GM18907 (cell line): ENCODE data around the gene ITM2C.

Source experiments
- ATAC-seq: cut with Tn5 transposase; IDR thresholded peaks from one replicate; pipeline ENCODE4 v1.9.1; 2021; ENCODE audit warnings: mild to moderate bottlenecking, moderate library complexity; ENCODE audit not compliant: unreplicated experiment

The ITM2C gene

DNA sequence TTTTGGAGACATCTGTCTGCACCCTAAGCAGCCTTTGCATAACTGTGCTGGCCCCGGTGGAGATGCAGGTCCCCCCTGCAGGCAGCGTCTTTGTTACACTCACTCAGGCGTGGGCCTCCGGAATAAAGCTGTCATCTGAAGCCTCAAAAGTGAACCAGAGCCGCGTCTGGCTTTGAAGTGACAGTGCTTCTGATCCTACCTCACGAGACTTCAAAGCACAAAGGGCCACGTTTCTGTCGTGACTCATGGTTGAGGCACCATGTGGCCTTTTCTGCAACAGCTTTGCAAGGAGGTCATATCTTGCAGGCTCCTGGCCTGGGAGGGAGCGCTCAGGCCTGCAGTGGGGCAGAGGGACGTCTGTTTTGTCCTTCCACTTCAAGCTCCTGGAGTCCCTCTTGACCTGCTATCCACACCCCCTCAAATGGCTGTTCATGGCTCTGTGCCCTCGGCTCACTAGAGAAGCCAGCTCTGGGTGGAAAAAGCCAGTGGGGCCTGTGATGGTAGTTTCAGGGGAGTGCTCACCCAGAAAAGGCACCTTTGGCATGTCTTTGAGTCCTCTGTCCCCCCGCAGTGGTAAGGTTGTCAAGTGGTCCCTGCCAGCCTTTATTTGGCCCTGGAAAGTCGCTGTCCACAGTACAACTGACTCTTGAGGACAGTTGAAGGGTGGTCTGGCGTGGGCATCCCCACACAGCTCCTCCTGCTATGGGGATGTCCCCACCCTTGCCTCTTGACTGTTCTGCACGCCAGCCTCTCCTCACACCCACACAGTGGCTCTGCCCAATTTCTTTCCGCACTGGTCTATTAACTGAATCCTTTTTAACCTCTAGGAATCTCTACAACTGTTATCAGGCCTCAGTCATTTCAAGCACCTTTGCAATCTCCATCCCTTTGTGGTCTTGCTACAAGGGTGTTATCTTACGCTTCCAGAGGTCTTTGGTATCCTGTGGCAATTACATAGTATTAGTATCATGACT, 41.0 kb downstream of the ITM2C start:
- ATAC-seq, result no peak

DNA sequence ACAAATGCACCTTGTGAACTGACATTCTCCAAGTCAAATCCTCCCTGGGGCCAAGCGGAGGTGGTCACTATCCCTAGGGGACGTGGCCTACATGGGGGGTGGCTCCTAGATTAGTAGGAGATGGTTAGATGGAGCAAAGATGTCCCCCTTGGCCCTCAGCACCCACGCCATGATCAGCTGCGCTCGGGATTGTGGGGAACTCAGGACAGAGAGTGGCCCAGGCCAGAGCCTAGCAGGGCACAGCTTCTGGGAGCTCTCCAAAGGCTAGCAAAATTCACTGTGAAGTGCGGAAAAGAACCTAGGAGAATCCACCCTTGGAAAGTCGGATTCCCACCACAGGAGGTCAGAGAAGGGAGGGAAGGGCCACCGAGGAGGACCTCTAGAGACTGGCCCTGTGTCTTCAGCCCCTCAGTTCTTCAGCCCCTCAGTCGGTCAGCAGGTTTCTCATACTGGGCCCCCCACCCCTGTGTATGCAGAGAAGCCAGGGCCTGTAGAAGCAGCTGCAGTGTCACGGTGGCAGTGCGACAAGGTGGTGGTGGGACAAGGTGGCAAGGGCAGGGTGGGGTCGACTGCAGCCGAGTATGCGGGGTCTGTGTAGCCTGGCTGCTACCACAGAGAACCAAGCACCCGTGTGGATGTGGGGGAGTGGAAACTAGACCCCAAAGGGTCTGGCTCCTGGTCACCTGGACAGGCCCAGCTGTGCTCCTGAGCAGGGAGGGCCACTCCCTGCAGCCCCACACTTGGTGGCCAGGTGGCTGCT, 41.9 kb downstream of the ITM2C start:
- ATAC-seq, result no peak

DNA sequence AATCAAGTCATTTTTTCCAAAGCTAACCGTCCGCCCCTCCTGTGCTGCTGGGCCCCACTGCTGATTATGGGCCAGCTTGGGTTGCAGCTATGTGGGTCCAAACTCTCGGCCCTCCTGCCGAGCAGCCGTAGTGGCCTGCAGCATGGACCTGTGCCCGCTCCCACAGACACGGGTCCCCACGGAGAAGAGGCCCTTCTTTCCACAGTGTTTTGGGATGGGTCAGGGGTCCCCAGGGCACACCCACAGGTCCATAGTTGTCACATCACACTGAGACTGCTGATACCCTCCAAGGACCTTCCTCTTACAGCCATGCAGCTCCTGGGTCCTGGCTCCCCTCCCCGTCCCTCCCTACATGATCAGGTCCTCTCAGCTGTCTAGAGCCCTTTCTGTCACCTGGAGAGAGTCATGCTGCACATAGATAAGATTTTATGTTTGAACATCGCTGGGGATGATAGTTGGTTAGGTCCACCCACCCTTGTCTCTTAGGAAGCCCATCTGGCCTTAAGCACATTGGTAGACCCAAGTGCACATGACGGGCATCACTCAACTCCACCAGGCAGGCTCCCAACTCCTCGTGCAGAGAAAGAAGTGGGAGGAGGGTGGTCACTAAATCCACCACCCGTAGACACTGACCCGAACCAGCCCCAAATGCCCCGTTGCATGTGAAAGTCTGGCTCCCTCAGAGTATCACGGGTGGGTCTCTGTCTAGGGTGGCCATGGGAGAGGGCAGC, 42.8 kb downstream of the ITM2C start:
- no peak for ATAC-seq

DNA sequence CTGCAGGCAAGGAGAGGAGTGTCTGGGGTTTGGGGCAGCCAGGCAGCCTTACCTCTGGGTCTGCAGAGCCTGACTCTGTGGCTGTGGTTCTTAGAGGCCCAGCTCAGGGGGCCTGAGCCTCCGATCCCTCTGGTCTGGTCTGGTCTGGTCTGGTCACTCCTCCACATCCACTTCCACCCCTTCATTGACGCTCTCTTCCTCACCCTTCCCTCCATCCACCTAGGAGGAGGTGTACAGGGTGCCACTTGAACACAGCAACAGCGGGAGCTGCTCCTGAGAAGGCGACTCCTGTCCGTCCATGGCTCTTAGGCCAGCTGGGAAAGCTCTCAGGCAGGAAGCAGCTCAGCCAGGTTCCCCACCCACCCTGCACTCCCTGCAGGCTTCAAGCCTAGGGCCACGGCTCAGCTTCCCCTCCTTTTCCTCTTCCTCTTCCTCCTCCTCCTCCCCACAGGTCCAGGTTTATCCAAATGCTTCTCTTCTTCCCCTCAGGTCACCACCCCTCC, 43.4 kb downstream of the ITM2C start:
- ATAC-seq, result no peak

DNA sequence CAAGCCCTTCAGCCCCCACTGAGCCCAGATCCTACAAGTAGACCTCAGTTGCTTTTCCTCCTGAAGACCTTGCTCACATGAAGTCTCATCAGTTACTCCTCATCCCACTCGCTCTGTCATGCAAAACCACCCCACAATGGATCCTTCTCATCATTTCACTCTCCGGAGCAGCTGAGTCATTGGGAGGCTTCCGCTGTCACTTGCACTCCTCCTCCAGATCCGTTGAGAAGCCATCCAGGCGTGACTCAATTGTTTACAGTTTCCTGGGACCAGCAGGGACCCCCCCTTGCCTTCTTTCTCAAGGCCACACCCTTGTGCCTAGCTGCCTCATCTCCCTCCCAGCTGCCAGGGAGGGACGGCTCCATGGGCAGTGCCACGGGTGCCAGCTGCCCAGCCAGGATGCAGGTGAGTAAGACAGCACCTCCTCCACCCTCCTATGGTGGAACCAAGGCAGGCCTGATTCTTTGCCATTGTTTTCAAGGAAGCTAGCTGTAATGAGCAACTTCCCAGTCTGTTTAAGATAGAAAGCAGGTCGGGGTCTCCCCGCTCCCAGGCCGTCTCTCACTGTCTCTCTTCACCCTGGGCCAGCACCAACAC, 44.0 kb downstream of the ITM2C start:
- ATAC-seq, result no peak

DNA sequence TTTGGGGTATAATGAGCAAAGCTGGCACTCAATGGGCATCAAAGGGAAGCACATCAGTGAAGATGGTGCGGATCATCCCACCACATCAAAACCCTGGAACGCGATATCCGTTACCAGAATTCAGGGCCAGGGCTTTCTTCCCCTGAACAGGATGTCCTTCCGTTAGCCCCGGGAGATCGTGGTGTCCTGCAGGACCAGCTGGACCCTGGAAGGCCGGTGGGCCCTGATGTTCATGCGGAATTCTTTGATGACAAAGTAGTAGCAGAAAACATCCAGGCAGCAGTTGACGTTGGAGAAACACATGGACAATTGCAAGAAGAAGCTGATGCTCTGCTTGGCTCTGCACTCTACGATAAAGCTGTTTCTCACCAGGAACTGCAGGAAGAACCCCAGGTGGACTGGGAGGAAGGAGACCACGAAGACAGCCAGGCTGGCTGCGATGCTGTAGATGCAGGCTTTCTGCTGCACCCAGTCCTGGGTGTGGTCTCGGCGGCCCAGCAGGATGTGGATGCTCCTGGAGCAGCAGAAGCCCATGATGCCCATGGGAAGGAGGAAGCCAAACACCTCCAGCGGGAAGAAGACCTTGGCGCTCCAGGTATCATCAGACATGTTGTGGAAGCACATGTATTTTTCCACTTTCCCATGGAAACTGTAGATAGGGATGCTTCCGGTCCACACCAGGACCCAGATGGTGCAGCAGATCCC, 45.3 kb downstream of the ITM2C start:
- no peak for ATAC-seq

DNA sequence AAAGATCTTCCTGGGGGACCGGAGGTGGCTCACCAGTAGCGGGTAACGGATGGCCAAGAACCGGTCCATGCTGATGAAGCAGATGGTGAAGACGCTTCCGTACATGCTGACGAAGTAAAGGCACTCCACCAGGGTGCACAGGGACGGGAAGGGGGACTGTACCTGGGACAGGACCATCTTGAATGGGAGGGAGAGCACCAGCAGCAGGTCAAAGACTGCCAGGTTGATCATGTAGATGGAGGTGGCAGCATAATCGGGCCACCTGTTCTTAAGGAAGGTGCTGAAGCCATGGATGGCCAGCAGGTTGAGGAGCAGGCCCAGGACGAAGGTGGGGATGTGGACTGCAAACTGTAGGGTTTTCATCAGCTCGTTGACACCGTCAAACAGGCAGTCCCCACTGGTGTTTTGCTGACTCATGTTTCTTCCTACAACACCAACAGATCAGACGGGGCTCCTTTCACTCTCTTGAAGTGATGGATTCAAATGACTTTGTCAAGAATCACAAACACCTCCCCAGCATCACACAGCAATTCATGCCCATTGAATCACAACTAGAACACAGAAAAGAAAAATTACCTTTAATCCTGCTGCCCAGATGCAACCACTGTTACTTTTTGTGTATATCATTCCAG, 45.9 kb downstream of the ITM2C start:
- no peak for ATAC-seq

DNA sequence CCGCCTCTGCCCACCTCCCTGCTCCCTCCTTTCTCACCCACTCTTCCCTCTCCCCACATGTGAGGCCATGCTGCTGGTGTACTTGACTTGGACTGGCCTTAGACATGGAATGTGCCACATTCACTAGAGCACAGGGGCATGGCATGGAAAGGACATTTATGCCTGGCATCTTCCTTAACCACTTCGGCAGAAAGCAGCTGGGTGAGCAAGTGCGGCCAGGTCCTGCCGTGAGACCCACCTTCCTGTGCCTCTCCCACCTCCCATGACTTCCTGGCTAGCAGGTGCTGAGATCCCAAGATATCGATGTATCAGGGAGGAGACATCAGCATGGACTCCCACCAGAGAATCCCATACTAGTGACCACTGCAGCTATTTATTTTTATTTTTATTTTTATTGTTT, 47.3 kb downstream of the ITM2C start:
- no peak for ATAC-seq

DNA sequence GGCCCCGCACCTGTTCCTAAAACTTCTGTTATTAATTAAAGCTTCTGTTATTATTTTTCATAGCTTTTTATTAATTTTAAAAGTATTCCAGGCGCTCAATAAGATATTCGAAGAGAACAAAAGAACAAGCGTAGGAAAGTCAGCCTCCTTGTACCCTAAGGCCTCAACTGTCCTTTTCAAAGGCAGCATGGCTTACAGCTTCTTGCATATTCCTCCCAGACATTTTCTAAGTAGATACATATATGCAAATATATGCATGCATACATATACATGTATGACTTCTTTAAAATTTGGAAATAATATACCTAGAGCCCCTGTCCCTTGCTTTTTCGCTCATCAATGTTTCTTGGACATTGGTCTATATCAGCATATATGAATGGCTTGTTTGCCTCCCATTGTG, 48.0 kb downstream of the ITM2C start:
- no peak for ATAC-seq

DNA sequence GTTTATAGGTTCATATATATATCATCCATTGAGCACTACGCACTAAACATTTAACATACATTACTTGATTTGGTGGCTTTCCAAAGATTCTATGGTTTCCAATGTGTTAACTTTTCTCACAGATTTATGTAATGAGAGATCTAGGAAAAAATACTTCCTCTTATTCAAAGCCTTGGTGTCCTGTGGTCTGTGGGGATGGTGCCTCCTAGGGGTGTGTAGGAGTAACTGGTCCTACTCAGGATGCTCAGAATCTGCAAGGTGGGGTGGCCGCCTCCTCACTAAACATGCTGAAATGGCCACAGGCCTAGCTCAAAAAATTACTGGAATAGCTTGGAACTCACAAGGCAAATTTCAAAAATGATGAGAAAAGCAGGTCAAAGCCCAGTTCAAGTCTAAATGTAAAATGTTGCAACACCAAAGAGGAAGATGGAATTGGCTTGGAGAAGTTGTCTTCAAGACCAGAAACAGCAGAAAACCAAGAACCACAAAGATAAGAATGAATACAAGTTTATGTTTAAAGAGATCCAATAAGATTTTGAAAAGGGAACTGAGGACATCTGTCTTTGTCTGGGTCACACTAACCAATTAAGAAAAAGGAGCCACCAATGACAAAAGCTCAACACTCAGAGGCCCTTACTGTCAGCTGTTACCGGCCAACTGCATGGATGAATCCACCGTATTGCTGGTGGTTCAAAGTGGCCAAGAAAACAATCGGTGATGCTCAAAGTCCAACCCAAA, 48.8 kb downstream of the ITM2C start:
- ATAC-seq, result no peak

DNA sequence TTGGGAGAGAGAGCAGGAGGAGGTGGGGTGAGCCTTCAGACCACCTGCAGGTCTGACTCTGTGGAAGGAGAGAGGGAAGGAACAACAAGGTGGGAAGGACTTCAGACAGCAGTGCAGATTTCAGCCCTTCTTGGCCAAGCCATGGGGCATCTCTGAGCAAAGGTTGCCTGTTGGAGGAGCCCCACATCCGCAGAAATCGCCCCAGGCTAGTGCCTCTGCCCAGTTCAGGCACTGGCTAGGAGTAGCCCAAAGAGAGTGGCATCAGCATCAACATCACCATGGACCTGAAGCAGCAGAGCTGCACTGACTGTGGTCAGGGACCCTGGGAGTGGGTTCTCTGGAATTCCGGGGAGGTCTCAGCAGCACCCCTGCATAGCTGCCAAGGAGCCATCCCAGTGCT, 50.1 kb downstream of the ITM2C start:
- no peak for ATAC-seq

DNA sequence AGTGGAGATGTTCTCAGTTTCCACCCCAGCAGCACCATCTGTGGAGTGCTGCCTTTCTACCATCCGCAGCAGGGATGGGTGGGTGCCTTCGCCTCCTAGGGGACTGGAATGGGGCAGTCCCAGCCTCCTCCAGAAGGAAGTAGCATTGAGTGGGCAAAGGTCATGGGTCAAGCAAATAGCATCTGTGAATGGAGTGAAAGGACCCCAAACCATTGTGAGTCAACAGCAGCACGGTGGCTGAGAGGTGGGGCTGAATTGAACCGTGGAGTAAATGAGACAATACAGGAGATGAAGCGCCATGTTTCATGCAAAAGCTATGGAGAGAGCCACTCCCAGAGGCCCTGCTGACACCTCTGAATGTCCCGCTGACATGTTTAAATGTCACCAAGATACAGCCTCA, 50.6 kb downstream of the ITM2C start:
- ATAC-seq, result no peak

DNA sequence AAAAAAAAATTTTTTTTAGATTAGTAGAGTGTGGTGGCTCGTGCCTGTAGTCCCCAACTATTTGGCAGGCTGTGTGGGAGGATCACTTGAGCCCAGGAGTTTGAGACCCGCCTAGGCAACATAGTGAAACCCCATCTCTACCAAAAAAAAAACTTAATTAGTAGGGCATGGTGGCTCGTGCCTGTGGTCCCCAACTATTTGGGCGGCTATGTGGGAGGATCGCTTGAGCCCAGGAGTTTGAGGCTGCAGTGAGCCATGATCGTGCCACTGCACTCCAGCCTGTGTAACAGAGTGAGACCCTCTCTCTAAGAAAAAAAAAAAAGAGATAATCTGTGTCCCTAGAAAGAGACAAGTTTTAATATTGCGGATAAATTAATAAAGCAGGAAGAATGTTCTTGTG, 51.5 kb downstream of the ITM2C start:
- ATAC-seq, result no peak

DNA sequence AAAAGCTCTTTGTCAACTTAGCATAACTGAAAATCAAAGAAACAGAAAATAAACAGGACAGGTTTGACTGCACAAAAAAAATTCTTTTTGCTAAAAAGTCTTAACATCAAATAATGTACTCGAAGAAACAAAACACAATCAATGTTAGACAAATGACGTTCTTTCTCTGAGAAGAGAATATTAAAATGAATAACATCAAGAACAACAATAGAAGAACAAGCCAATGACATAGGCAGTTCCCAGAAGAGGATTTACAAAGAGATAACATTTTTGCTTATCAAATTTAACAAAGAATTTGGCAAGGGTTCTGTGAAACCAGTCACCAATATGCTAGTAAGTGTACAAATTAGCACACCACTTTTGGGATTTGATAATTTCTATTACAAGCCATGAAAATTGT, 54.5 kb downstream of the ITM2C start:
- ATAC-seq, result no peak

DNA sequence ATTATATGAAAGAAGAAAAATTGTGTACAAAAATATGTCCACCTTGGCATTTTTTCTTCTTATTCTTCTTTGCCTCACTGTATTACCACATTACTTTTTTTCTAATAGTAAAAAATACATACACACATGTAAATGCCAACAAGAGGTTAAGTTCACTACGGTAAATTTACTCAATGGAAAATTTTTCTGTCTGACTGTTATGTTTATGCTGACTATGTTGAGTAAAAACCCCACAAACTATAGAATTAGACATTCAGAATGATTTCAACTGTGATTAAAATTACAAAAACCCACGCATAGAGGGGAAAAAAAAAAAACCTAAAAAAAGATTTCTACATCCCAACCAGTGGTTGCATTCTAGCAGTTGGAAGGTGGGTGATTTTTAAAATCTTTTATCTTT, 54.9 kb downstream of the ITM2C start:
- ATAC-seq, result no peak

DNA sequence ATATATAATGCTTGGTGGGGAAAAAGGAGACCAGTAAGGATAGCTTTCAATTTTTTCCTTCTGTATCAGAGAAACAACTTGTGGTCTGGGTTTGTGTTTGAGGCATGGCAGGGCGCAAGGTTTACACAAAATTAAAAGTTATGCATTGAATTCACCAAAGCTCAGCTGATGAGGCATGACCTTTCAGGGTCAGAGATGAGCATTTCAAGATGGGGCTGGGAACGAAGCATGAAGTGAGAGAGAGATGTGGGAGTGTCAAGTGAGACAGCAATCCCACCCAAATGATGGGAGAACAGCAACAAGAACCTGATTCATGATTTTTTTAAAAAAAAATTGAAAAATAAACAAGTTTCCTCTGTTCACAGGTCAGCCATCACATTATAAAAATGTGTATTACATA, 55.4 kb downstream of the ITM2C start:
- ATAC-seq, result no peak

DNA sequence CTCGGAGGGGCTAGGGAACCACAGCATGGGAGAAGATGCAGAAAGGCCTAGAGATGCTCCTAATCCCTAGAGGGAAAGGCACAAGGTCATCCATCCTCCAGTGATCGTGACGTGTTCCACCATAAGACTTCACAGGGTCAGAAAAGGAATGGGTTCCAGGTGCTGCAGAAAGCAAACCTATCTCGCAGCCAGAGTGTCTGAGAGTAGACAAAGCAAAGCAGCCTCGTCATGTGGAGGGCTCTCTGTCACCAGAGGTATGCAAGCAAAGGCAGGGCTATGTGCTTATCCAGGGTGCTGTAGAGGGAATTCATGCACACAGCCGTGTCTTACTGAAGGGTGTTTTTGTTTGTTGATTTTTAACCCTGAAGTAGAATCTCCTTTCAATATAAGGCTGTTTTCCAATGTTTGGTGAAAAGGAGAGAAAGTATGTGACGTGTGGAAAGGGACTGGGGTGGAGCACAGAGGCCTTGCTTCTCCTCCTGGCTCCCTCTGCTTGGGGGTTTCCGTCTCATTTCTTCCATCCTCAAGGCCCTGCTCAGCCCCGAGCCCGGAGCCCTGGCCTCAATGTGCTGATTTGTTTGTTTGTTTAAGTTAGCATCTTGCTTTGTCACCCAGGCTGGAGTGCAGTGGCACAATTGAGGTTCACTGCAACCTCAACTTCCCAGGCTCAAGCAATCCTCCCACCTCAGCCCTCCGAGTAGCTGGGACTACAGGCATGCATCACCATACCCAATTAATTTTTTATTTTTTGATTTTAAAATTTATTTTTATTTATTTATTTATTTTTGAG, 57.3 kb downstream of the ITM2C start:
- no peak for ATAC-seq

DNA sequence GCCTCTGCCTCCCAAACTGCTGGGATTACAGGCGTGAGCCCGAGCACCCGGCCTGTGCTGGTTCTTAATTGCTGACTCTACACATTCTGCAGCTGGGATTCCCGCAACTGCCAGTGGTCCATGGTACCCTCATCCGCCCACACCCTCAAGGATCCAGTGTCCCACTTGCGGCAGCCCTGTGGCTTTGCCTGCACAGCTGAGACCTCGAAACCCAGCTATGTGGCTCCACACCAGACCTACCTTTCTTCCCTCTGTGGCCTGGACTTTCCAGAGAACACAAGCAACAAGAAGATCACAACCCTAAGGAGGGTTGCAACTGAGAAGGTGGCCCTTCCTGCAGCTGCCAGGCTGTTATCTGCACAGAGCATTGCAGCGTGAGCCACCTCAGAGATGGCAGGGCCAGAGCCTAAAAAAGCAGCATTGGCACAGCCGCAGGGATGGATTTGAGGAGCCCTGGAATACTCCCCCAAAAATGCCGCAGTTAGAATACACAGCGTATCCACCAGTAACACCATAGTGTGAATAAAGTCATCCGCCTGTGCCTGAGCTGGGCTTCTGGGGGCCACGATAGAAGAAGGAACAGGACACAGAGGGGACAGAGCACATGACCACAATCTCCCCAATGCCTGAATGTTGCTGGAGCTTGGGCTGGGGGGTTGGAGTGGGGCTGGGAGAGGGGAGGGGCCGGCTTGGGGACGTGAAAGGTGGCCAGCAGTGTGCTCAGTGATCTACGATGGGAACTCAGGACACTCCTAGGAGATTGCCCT, 58.4 kb downstream of the ITM2C start:
- no peak for ATAC-seq
